Measurements from ENCODE around the gene CFAP97D2. TPM values are rescaled to one million over a fixed set of nuclear protein-coding genes. Genes with fewer than 3 reads are reported as not detected.
"Not testable (repeated sequence)": the region's sequence is repeated elsewhere in the genome, so short reads cannot be mapped to it uniquely, and the experiment has no call there.

The CFAP97D2 gene
- total RNA-seq, 1 donor from 2014 or later = not detected

- H3K4me1 ChIP-seq = peaks cover 11% of the 10 kb centered on the region
- H3K9me3 ChIP-seq = no peaks in the 10 kb centered on the region
- H3K27me3 ChIP-seq = no peaks in the 10 kb centered on the region
- H3K36me3 ChIP-seq = no peaks in the 10 kb centered on the region
- H3K4me3 ChIP-seq = no peak overlapping the region
- TF ChIP-seq CTCF (IDR thresholded peaks at IDR 0.05) (no peak), POLR2AphosphoS5 (IDR thresholded peaks at IDR 0.05; ENCODE audit: insufficient read depth in 1 of 2, low read depth in 1 of 2) (no peak), POLR2A (IDR thresholded peaks at IDR 0.05) (no peak)
- DNase-seq (ENCODE audit: extremely low spot score in 2 of 2) = no peak
- intact Hi-C loops (cut with DNase I) = no loop called here
- H3K27ac ChIP-seq = no peak overlapping the region
Measured at GRCh38 chr13:114155320-114155719, 23.7 kb upstream of the CFAP97D2 start.

GRCh38 chr13:114155926-114156883 lies 22.9 kb upstream of the CFAP97D2 start:
- Histone ChIP-seq H3K36me3 (no peaks in the 10 kb centered on the region), H3K27me3 (no peaks in the 10 kb centered on the region), H3K4me1 (peaks cover 9% of the 10 kb centered on the region), H3K27ac (no peak overlapping the region), H3K9me3 (no peaks in the 10 kb centered on the region), H3K4me3 (no peak overlapping the region)
- peak in 1 of 2 donors; percentile 37 for DNase-seq (ENCODE audit: extremely low spot score in 2 of 2)
- no peak for TF ChIP-seq CTCF (IDR thresholded peaks at IDR 0.05)
- TF ChIP-seq POLR2A (IDR thresholded peaks at IDR 0.05) = no peak
- TF ChIP-seq POLR2AphosphoS5 (IDR thresholded peaks at IDR 0.05; ENCODE audit: insufficient read depth in 1 of 2, low read depth in 1 of 2) = no peak
- intact Hi-C loops (cut with DNase I) = no loop called here

- Histone ChIP-seq H3K27me3 (no peaks in the 10 kb centered on the region), H3K9me3 (no peaks in the 10 kb centered on the region), H3K36me3 (no peaks in the 10 kb centered on the region), H3K4me3 (no peak overlapping the region), H3K27ac (no peak overlapping the region), H3K4me1 (peaks cover 14% of the 10 kb centered on the region)
- intact Hi-C loops (cut with DNase I) = no loop called here
- TF ChIP-seq POLR2A (IDR thresholded peaks at IDR 0.05) = no peak
- TF ChIP-seq CTCF (IDR thresholded peaks at IDR 0.05) = no peak
- TF ChIP-seq POLR2AphosphoS5 (IDR thresholded peaks at IDR 0.05; ENCODE audit: insufficient read depth in 1 of 2, low read depth in 1 of 2) = no peak
- no peak for DNase-seq (ENCODE audit: extremely low spot score in 2 of 2)
Measured at GRCh38 chr13:114157869-114158495, 21.1 kb upstream of the CFAP97D2 start.

- DNase-seq (ENCODE audit: extremely low spot score in 2 of 2); H3K27me3 ChIP-seq; intact Hi-C loops (cut with DNase I); H3K27ac ChIP-seq; H3K9me3 ChIP-seq; H3K4me3 ChIP-seq; H3K36me3 ChIP-seq: not testable (repeated sequence)
- H3K4me1 ChIP-seq = peaks cover 14% of the 10 kb centered on the region
Measured at GRCh38 chr13:114158869-114159666, 20.0 kb upstream of the CFAP97D2 start.

- Histone ChIP-seq H3K27ac (no peak overlapping the region), H3K4me3 (no peak overlapping the region), H3K27me3 (no peaks in the 10 kb centered on the region), H3K36me3 (no peaks in the 10 kb centered on the region), H3K4me1 (peaks cover 15% of the 10 kb centered on the region), H3K9me3 (no peaks in the 10 kb centered on the region)
- intact Hi-C loops (cut with DNase I) = no loop called here
- TF ChIP-seq POLR2AphosphoS5 (IDR thresholded peaks at IDR 0.05; ENCODE audit: insufficient read depth in 1 of 2, low read depth in 1 of 2) (peak in 1 of 2 donors; percentile 15), POLR2A (IDR thresholded peaks at IDR 0.05) (no peak)
- no peak for DNase-seq (ENCODE audit: extremely low spot score in 2 of 2)
Measured at GRCh38 chr13:114161028-114161556, 18.0 kb upstream of the CFAP97D2 start.

Measured in vagina (tissue), 2 donors.